ENCODE results near the gene PACSIN2. TPM values are rescaled to one million over a fixed set of nuclear protein-coding genes. Genes with fewer than 3 reads are reported as not detected.

PACSIN2 gene
- total and polyA plus RNA-seq, 2 of the 13 experiments (the other 11 are each of a cell fraction or from before 2014, with no cell fraction given), result 54.1 to 68.8 TPM

DNA sequence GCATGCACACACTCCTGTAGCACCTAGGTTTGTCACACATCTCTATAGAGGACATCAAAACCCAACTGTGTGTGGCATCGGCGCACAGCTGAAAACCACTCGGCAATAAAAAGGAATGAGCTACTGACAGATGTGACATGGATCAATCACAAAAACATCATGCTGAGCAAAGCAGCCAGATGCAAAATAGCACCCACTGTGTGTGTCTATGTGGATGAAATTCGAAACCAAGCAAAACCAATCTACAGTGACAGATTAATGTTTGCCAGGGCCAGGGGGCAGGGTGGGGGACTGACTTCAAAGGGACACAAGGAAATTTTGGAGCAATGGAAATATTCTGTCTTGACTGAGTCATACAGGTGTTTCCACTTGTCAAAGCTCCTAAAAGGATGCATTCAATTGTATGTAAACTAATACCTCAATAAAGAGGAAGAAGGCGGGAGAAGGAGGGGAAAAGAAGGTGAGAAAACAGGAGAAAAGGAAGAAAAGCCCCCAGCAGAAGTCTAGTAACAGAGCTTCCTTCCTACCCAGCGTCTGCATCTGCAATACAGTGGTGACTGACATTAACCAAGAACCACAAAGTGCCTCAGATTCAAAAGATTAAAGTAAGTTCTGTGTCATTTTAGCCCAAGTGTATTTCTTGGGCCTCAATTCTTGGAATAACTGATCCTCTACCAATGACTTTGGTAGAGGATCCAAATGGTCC is 49.8 kb downstream of the PACSIN2 start (continued):
- TF ChIP-seq ZNF569 (CRISPR knock-in tag; IDR thresholded peaks at IDR 0.05; ENCODE audit: borderline replicate concordance) (no peak), SIX4 (CRISPR knock-in tag; IDR thresholded peaks at IDR 0.05) (peak; percentile 96), STAG1 (CRISPR knock-in tag; IDR thresholded peaks at IDR 0.05) (no peak), ZNF121 (CRISPR knock-in tag; IDR thresholded peaks at IDR 0.05) (no peak), ZNF510 (CRISPR knock-in tag; IDR thresholded peaks at IDR 0.05; ENCODE audit: low read depth) (no peak), SIX1 (CRISPR knock-in tag; IDR thresholded peaks at IDR 0.05; ENCODE audit: borderline replicate concordance) (peak; percentile 90), ZNF713 (CRISPR knock-in tag; IDR thresholded peaks at IDR 0.05) (no peak), PTBP1 (IDR thresholded peaks at IDR 0.05; ENCODE audit: low read depth, low read length, poor library complexity, severe bottlenecking) (no peak), CBX2 (IDR thresholded peaks at IDR 0.05; ENCODE audit: low read depth, low read length) (no peak), CBX2 (CRISPR knock-in tag; IDR thresholded peaks at IDR 0.05; ENCODE audit: low read depth) (no peak), EEA1 (CRISPR knock-in tag; IDR thresholded peaks at IDR 0.05; ENCODE audit: borderline replicate concordance) (no peak), BCLAF1 (IDR thresholded peaks at IDR 0.05) (no peak), ZNF274 (CRISPR knock-in tag; IDR thresholded peaks at IDR 0.05) (no peak), ZMYM2 (CRISPR knock-in tag; IDR thresholded peaks at IDR 0.05) (no peak), ZNF652 (CRISPR knock-in tag; IDR thresholded peaks at IDR 0.05; ENCODE audit: borderline replicate concordance, low read depth) (no peak), ZEB1 (IDR thresholded peaks at IDR 0.05; ENCODE audit: insufficient replicate concordance, low read depth) (peak; percentile 27), ZMYM4 (CRISPR knock-in tag; IDR thresholded peaks at IDR 0.05) (no peak), MEIS2 (CRISPR knock-in tag; IDR thresholded peaks at IDR 0.05) (peak; percentile 29; the same call in 1 of the 2 replicates)
- TF ChIP-seq, protein P1, sequence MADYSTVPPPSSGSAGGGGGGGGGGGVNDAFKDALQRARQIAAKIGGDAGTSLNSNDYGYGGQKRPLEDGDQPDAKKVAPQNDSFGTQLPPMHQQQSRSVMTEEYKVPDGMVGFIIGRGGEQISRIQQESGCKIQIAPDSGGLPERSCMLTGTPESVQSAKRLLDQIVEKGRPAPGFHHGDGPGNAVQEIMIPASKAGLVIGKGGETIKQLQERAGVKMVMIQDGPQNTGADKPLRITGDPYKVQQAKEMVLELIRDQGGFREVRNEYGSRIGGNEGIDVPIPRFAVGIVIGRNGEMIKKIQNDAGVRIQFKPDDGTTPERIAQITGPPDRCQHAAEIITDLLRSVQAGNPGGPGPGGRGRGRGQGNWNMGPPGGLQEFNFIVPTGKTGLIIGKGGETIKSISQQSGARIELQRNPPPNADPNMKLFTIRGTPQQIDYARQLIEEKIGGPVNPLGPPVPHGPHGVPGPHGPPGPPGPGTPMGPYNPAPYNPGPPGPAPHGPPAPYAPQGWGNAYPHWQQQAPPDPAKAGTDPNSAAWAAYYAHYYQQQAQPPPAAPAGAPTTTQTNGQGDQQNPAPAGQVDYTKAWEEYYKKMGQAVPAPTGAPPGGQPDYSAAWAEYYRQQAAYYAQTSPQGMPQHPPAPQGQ (CRISPR knock-in tag; IDR thresholded peaks at IDR 0.05; ENCODE audit: borderline replicate concordance), result no peak
- TF ChIP-seq, protein P2, sequence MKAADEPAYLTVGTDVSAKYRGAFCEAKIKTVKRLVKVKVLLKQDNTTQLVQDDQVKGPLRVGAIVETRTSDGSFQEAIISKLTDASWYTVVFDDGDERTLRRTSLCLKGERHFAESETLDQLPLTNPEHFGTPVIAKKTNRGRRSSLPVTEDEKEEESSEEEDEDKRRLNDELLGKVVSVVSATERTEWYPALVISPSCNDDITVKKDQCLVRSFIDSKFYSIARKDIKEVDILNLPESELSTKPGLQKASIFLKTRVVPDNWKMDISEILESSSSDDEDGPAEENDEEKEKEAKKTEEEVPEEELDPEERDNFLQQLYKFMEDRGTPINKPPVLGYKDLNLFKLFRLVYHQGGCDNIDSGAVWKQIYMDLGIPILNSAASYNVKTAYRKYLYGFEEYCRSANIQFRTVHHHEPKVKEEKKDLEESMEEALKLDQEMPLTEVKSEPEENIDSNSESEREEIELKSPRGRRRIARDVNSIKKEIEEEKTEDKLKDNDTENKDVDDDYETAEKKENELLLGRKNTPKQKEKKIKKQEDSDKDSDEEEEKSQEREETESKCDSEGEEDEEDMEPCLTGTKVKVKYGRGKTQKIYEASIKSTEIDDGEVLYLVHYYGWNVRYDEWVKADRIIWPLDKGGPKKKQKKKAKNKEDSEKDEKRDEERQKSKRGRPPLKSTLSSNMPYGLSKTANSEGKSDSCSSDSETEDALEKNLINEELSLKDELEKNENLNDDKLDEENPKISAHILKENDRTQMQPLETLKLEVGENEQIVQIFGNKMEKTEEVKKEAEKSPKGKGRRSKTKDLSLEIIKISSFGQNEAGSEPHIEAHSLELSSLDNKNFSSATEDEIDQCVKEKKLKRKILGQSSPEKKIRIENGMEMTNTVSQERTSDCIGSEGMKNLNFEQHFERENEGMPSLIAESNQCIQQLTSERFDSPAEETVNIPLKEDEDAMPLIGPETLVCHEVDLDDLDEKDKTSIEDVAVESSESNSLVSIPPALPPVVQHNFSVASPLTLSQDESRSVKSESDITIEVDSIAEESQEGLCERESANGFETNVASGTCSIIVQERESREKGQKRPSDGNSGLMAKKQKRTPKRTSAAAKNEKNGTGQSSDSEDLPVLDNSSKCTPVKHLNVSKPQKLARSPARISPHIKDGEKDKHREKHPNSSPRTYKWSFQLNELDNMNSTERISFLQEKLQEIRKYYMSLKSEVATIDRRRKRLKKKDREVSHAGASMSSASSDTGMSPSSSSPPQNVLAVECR (CRISPR knock-in tag; IDR thresholded peaks at IDR 0.05; ENCODE audit: borderline replicate concordance), result no peak; the same call in 1 of the 2 replicates
